Activated T-cell treated with anti-CD3 and anti-CD28 coated beads for 48 hours (primary cell): ENCODE results near the gene NGEF.

Experiments
- DNase-seq: peaks from one replicate; pipeline ENCODE4 v3.0.0-alpha.2; 2020; ENCODE audit warnings: low read depth

Gene NGEF

DNA sequence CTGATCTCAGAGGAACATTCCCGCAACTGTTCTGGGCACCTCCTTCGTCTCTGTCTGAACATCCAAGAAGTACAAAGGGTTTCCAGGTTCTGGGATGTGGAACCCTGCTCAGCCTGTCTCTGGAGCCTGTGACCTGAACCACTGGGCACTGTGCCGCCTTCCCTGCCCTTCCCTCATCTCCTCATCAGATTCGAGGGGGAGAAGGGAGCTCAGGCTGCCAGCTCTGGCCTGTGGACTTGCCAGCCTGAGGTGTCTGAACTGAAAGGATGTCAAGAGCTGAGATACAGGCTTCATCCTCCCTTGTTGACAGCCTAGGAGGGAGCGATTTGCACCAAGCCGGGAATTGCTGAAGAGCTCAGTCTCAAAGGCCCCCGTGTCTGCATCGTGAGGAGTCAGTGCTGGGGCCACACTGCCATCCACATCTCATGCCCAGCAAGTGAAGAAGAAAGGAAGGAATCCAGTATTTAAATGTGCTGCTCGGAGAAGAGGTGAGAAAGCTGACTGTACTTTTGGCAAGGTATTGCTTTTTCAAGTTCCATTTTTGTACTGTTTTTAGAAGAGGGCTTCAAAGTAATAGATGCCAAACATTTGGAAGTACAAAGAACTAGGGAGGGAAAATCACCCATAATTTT lies 32.0 kb upstream of the NGEF start:
- DNase-seq: no peak

DNA sequence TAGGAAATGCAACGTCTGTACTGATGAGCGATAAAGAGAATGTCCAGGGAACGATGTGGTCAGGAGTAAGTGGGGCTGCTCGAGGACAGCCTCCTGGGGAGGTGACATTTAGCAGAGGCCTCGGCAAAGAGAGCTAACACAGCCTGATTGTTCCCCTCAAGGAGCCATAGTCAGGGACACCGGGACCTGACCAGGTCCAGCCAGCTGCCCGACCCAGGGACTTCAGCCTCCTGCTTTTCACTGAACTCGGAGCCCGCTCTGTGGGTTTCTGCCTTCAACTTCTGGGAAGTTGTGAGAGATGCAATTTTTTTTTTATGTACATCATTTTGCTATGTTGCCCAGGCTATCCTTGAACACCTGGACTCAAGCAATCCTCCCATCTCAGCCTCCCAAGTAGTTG lies 29.5 kb upstream of the NGEF start:
- no peak for DNase-seq

DNA sequence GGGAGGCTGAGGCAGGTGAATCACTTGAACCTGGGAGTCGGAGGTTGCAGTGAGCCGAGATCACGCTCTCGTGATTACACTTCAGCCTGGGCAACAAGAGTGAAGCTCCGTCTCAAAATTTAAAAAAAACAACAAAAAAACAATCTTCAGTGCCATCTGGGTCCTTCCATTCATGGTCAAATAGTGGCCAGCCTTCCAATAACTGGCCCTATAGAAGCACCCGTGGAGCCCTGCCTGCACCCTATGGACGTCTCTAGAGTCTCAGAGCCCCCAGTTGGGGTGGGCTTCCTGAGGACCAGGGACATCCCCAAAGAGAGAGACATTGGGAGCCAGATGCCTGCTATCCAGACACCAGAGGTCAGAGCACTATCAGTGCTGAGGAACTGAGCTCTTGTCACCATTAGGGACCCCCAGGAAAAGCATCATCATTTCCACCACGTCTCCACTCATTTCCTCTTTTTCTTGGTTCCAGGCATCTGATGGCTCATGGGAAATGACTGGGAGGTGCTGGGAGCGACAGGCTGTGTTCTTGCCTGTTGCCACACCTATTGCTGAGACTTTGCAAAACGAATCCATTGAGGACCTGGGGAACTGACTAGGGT lies 28.8 kb upstream of the NGEF start:
- no peak for DNase-seq

DNA sequence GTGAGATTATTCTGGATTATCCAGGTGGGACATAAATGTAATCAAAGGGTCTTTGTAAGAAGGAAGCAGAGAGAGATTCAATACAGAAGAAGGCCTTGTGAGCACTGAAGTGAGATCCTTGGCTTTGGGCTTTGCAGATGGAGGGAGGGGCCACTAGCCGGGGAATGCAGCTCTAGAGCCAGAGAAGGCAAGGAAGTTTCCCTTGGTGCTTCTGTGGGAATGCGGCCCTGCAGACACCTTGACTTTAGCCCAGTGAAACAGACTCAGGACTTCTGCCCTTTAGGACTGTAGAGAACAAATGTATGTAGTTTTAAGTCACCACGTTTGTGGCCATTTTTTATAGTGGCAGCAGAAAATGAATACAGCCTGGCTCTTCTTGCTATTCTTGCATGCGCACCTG lies 27.5 kb upstream of the NGEF start:
- DNase-seq: no peak

DNA sequence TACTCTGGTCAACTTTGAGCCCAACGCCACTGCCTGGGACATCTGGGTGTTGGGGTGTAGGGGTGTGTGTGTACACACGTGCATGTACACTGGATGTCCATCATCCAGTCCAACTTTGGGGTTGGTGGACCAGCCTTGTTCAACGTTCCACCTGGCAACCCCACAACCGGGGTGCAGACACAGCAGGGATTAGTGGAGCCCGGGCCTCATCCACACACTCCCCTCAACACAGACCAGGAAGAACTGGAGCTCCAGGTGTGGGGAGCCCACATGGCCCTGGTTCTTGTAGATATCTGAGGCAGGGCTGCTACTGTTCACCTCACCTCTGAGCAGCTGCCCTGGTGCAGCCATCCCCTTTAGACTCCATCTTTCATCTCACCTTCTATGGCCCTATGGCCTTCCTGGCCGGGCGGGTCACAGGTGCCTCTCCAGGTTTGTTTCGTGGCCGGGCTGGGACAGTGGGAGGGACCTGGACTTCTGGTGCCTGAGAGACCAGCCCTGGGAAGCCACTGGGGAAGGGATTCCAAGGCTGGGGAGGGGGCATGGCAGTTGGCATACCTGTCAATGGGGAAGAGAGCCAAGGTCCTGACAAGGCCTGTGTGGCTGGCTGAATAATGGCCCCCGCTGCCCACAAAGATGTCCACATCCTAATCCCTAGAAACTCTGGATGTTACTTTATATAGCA lies 26.9 kb upstream of the NGEF start:
- DNase-seq: no peak

DNA sequence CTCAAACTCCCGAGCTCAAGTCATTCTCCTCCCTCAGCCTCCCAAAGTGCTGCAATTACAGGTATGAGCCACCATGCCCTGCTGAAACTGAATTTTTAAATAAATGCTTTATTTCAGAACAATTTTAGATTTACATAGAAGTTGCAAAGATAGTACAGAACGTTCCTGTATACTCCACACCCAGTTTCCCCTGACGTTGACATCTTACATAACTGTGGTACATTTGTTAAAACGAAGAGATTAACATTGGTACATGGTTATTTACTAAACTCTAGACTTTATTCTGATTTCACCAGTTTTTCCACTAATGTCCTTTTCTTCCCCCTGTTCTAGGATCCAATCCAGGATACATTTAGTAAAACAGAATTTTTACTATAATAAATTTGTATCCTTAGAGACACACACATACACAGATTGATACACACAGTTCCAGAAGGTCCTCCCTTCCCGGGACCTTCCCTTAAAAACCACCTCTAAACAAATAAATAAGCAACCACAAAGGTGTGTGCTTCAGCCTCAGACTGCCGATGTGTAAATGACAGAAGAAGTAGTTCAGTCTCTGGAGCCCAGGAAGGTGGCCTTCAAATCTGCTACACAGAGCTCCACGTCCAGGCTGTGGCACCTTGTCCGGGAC lies 26.3 kb upstream of the NGEF start:
- no peak for DNase-seq

DNA sequence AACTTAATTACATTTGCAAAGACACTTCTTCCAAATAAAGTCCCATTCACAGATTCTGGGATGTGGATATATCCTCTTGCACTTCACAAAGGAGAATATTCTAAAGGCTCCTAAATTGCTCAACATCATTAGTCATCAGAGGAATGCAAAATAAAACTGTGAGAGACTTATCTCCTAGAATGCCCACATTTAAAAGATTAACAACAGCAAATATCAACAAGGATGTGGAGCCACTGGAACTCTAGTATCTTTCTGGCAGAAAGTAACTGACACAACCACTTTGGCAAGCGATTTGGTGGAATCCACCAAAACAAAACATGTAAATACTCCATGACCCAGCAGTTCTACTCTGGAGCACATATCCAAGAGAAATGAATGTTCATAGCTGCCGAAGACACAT lies 24.0 kb upstream of the NGEF start:
- no peak for DNase-seq

DNA sequence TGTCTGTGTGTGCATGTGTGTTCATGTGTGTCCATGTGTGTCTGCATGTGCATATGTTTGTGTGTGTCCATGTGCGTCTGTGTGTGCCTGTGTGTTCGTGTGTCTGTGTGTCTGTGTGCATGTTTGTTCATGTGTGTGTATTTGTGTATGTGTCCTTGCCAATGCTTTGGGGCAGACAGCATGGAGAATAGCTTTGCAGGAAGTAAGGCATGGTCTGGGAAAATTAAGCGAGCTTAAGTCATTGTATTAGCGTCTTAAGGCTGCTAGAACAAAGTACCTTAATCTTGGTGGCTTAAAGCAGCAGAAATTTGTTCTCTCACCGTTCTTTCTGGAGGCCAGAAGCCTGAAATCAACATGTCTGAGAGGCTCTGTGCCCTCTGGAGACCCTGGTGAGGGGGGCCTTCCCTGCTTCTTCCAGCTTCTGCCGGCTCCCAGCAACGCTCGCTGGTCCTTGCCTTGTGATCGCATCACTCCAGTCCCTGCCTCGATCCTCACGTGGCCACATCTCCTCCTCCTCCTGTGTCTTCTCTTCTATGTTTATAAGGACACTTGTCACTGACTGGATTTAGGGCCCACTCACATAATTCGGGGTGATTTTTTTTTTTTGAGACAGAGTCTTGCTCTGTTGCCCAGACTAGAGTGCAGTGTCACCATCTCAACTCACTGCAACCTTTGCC lies 23.2 kb upstream of the NGEF start:
- no peak for DNase-seq

DNA sequence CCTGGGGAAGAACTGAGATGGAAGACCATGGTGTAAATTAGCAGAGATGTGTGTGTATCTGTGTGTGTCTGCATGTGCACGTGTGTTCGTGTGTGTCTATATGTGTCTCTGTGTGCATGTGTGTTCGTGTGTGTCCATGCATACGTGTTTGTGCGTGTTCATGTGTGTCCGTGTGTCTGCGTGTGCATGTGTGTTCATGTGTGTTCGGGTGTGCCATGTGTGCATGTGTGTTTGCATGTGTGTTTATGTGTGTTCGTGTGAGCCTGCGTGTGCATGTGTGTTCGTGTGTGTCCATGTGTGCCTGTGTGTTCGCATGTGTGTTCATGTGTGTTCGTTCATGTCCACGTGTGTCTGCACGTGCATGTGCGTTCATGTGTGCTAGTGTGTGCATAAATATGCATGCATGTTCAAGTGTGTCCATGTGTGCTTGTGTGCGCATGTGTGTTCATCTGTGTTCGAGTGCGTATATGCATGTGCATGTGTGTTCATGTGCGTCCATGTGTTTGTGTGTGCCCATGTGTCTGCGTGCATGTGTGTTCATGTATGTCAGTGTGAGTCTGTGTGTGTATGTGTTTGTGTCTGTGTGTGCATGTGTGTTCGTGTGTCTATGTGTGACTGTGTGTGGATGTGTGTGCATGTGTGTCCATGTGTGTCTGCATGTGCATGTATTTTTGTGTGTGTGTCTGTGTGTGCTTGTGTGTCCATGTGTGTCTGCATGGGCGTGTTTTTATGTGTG lies 22.5 kb upstream of the NGEF start:
- no peak for DNase-seq

DNA sequence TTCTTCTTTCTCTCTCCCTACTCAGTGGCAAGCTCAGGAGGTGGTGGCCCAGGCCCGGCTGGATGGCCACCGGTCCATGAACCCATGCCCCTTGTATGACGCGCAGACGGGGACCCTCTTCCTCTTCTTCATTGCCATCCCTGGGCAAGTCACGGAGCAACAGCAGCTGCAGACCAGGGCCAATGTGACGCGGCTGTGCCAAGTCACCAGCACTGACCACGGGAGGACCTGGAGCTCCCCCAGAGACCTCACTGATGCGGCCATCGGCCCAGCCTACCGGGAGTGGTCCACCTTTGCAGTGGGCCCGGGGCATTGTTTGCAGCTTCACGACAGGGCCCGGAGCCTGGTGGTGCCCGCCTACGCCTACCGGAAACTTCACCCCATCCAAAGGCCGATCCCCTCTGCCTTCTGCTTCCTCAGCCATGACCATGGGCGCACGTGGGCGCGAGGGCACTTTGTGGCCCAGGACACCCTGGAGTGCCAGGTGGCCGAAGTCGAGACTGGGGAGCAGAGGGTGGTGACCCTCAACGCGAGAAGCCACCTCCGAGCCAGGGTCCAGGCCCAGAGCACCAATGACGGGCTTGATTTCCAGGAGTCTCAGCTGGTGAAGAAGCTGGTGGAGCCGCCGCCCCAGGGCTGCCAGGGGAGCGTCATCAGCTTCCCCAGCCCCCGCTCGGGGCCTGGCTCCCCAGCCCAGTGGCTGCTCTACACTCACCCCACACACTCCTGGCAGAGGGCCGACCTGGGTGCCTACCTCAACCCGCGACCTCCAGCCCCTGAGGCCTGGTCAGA lies 21.2 kb upstream of the NGEF start:
- DNase-seq: no peak

DNA sequence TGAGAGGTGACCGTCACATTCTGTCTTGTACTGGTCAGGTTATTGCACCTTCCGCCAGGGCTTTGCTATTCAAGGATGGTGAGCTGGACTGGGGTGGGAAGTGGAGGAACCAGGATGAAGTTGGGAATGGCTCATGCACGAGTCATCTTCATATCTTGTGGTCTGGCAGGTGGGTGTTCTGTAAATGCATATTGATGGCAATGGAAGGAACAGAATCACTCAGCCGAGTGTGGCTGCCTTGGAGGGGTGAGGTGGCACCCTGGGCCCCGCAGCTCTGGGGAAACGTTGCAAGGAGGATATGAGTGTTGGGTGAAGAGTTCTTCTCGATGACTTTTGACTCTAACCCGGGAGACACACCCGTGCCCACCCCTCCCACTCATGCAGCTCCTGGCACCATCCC lies 20.6 kb upstream of the NGEF start:
- DNase-seq: peak; percentile 18

DNA sequence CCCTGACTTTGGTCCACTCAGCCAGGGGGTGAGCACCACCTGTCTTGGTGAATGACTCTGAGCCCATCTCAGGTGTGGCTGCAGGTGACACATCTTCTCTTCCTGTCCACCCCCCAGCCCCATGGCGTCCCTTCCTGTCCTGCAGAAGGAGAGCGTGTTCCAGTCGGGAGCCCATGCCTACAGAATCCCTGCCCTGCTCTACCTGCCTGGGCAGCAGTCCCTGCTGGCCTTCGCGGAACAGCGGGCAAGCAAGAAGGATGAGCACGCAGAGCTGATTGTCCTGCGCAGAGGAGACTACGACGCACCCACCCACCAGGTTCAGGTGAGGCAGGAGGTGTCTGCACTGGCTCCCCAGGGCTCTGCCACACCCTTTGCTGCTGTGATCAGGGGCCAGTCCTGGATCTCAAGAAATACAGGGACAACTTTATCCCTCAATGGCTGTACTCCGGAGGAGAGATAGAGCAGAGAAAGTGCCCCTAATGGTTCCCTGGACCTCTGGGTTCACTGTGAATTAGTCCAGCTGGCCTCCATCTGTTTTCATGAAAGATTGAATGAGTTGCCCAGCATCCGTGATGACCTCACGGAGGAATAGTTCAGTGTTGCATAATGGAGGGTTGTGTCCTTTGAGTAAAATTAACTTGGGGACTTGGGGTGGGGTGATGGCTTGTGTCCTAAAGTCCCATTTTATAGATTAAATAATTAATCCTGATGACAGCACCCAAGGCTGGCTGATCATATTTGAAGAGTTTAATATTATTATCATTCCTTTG lies 19.7 kb upstream of the NGEF start, which contains the start of gene NEU2:
Gene NEU2 (plus strand): TSS at position 122 of the 770 bp plus-strand sequence. CDS start 0 bp downstream, at position 122.
- DNase-seq: no peak

DNA sequence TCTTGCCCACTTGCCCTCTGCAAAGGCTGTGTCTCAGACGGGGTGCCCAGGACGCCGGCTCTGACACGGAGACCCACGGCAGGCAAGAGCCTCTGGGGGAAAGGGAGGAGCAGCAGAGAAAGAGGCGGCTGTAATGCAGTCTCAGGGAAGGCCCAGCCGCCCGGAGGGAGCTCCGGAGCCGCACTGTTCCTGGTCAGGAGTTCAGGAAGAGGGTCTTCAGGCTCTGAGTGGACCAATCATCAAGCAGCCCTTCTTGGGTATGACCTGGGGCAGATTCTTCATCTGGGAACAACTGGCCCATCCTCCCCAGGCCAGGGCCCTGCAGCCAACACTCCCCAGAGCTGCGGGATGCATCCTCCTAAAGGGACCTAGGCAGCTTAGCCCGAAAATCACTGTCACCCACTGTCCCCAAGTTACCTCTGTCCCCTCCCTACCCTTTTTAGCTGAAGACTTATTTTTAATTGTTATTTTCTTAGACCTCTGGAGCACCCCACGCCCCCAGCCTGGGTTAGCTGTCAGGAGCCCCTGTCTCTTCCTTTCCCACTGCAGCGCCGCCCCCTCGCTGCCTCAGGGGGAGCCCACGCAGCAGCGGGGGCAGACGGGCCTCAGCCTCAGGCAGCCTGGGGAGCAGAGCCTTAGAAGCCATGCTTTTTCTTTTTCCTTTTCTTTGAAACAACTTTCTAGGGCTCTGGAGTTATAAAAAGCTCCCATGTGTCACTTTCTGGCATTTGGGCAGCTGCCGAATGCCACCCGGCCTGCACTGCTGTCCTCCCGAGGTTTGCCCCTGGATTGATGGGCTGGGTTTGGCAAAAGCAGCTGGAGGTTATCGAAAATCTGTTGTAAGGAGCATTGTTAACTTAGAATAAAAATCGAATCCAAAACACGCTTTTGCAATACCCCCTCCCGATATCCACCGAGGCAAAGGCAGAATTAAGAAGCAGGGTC lies 18.8 kb upstream of the NGEF start:
- no peak for DNase-seq

DNA sequence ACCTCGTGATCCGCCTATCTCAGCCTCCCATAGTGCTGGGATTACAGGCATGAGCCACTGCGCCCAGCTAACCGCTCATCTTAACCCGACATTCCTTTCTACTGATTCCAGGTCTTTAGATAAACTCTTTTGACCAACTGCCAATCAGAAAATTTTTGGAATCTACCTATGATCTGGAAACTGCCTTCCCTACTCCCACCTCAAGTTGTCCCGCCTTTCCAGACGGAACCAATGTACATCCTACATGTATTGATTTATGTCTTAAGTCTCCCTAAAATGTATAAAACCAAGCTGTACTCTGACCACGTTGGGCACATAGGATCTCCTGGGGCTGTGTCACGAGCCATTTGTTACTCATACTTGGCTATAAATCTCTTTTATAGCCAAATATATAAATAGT lies 16.3 kb upstream of the NGEF start:
- DNase-seq: no peak

DNA sequence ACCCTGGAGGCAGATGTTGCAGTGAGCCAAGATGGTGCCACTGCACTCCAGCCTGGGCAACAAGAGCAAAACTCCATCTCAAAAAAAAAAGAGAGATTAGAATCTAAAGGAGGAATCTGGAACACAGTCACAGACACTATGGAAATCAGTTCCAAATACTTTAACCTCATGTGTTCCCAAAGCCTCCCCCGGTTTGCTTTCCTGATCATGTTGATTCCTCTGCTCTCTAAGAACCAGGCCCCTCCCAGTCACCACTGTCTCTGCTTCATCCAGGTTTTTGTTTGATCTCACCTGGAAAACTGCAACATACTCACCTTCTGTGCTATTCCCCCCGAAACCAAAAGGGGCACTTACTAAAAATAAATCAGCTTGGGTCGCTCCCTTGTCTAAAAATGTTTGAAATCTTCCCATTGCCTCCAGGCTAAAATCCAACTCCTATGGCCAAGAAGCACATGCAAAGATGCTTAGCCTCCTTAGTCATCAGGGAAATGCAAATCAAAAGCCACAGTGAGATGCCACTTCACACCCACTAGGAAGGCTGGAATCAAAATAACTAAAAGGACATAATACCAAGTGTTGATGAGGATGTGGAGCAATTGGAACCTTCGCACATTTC lies 13.2 kb upstream of the NGEF start:
- DNase-seq: no peak

DNA sequence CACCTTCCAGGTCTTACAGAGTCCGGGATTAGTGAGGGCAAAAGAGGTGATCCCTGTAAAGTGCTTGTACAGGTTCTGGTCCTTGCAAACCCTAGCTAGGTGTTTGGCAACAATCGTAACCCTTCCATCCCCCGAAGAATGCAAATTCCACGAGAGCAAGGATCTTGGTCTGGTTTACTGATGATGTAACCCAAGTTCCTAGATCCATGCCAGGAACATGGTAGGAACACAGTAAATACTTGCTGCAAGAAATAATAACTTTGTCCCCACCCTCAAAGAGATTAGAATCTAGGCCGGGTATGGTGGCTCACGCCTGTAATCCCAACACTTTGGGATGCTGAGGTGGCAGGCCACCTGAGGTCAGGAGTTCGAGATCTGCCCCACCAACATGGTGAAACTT lies 12.7 kb upstream of the NGEF start:
- DNase-seq: no peak

DNA sequence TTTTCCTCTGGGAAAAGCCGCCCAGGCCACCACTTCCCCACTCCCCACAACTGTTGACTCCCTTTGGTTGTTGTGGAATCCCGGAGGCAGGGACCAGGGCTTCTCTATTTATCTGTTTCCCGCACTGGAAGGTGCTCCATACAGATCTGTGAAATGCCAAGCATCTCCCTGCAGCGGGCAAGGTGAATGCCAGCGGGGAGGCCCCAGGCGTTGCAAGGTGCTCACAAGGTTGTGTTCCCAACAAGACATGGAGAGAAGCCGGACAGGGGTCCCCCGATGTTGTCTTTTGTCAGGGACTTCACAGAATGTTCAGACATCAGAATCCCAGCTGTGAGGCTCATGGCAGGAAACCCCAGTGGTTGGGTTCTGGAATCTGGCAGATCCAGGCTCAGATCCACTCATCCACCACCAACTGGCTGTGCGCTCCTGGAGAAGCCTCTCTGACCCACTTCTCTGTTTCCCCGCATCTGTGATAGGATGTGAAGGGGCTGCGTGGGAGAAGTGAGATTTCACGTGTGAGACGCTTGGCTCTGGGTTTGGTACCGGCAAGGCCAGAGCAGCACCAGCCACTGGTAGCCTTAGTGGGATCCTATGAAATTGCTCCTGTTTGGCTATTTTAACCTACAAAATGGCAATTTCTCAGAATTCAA lies 10.8 kb upstream of the NGEF start:
- DNase-seq: no peak
